HepG2 (cell line): ENCODE results near the gene SMIM21.

Experiments
- BCL6 ChIP-seq: IDR thresholded peaks from 2 replicates; pipeline ENCODE4 v1.6.1; 2016; ENCODE audit warnings: missing genetic modification reagents, missing compliant biosample characterization
- BHLHE40 ChIP-seq: IDR thresholded peaks from 2 replicates; pipeline ENCODE4 v1.6.1; 2011; ENCODE audit warnings: low read length, improper control_type of control experiment
- CBX2 ChIP-seq, 2 experiments: fragments of 200-600 bp in 1 of 2; sonication (generic); formaldehyde crosslinking in 1 of 2; IDR thresholded peaks; 2 replicates each; pipeline versions ENCODE4 v1.7.0 to v1.8.1; 2018 to 2022; ENCODE audit warnings: low read depth in 2 of 2, low read length in 1 of 2, mild to moderate bottlenecking in 1 of 2, missing genetic modification reagents in 1 of 2
- FOSL2 ChIP-seq: sonication (generic); formaldehyde crosslinking; IDR thresholded peaks from 2 replicates; pipeline ENCODE4 v1.4.0; 2020; ENCODE audit warnings: missing genetic modification reagents
- POLR2A ChIP-seq, 2 experiments: IDR thresholded peaks; 2 replicates each; pipeline ENCODE4 v1.6.1; 2011; ENCODE audit warnings: low read depth in 2 of 2, low read length in 2 of 2, mild to moderate bottlenecking in 1 of 2, moderate library complexity in 1 of 2; ENCODE audit not compliant: insufficient read depth in 1 of 2
- REPIN1 ChIP-seq: sonication (generic); formaldehyde crosslinking; IDR thresholded peaks from 2 replicates; pipeline ENCODE4 v1.8.0; 2022; ENCODE audit warnings: missing genetic modification reagents, low read depth, mild to moderate bottlenecking, borderline replicate concordance
- SMYD3 ChIP-seq: sonication (generic); formaldehyde crosslinking; IDR thresholded peaks from 2 replicates; pipeline ENCODE4 v1.8.1; 2023; ENCODE audit warnings: mild to moderate bottlenecking, missing genetic modification reagents
- U2AF1 ChIP-seq: fragments of 200-400 bp; formaldehyde crosslinking; optimal IDR thresholded peaks from 2 replicates; pipeline ENCODE3; 2017; ENCODE audit warnings: mild to moderate bottlenecking, low read depth, low read length
- ZNF460 ChIP-seq: sonication (generic); formaldehyde crosslinking; IDR thresholded peaks from 2 replicates; pipeline ENCODE4 v1.5.1; 2020; ENCODE audit warnings: missing genetic modification reagents, mild to moderate bottlenecking, borderline replicate concordance
- ZNF549 ChIP-seq: sonication (generic); formaldehyde crosslinking; IDR thresholded peaks from 2 replicates; pipeline ENCODE4 v1.5.0; 2020; ENCODE audit warnings: missing genetic modification reagents
- ZNF777 ChIP-seq: sonication (generic); formaldehyde crosslinking; IDR thresholded peaks from 2 replicates; pipeline ENCODE4 v1.4.0; 2020; ENCODE audit warnings: missing genetic modification reagents
- TF ChIP-seq, protein P1 (sequence below): sonication (generic); formaldehyde crosslinking; IDR thresholded peaks from 2 replicates; pipeline ENCODE4 v1.5.0; 2020; ENCODE audit warnings: mild to moderate bottlenecking, missing genetic modification reagents, moderate library complexity
- TF ChIP-seq, protein P2 (sequence below): sonication (generic); IDR thresholded peaks from 2 replicates; pipeline ENCODE4 v1.6.1; 2016; ENCODE audit warnings: low read depth, borderline replicate concordance

DNA sequence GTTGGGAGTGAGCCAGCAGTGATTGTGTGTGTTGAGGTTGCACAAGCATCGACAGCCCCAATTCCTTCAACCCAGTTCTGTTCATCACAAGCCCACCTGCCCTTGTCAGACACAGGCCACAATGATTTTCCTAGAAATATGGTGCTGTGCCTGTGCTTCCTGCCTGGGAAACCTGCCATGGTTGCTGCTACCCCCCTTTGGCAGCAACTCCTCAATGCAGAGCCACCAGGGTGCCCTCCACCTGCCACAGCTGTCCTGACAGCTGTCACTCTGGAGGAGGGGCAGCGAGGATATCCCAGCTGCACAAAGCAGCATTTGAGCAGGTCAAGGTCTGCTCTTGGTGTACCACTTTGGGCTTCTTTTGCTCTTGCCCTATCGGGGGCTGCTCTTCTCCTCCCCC lies 27.1 kb downstream of the SMIM21 start:
- TF ChIP-seq, protein P1, sequence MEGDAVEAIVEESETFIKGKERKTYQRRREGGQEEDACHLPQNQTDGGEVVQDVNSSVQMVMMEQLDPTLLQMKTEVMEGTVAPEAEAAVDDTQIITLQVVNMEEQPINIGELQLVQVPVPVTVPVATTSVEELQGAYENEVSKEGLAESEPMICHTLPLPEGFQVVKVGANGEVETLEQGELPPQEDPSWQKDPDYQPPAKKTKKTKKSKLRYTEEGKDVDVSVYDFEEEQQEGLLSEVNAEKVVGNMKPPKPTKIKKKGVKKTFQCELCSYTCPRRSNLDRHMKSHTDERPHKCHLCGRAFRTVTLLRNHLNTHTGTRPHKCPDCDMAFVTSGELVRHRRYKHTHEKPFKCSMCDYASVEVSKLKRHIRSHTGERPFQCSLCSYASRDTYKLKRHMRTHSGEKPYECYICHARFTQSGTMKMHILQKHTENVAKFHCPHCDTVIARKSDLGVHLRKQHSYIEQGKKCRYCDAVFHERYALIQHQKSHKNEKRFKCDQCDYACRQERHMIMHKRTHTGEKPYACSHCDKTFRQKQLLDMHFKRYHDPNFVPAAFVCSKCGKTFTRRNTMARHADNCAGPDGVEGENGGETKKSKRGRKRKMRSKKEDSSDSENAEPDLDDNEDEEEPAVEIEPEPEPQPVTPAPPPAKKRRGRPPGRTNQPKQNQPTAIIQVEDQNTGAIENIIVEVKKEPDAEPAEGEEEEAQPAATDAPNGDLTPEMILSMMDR (CRISPR knock-in tag) = no peak
- no peak for TF ChIP-seq BCL6 (CRISPR knock-in tag)
- no peak for TF ChIP-seq BHLHE40
- no peak for TF ChIP-seq ZNF777 (CRISPR knock-in tag)
- TF ChIP-seq, protein P2, sequence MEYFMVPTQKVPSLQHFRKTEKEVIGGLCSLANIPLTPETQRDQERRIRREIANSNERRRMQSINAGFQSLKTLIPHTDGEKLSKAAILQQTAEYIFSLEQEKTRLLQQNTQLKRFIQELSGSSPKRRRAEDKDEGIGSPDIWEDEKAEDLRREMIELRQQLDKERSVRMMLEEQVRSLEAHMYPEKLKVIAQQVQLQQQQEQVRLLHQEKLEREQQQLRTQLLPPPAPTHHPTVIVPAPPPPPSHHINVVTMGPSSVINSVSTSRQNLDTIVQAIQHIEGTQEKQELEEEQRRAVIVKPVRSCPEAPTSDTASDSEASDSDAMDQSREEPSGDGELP = no peak
- no peak for TF ChIP-seq FOSL2
- no peak for TF ChIP-seq REPIN1 (CRISPR knock-in tag)
- TF ChIP-seq POLR2A (IDR thresholded peaks at IDR 0.05; ENCODE audit: insufficient read depth in 1 of 2, low read depth in 2 of 2, low read length in 2 of 2) = no peak
- TF ChIP-seq SMYD3 (CRISPR knock-in tag) = no peak
- TF ChIP-seq ZNF549 (CRISPR knock-in tag) = no peak
- no peak for TF ChIP-seq U2AF1
- no peak for TF ChIP-seq CBX2 (IDR thresholded peaks at IDR 0.05; ENCODE audit: low read depth, low read length)
- TF ChIP-seq CBX2 (CRISPR knock-in tag; IDR thresholded peaks at IDR 0.05; ENCODE audit: low read depth) = no peak
- TF ChIP-seq ZNF460 (CRISPR knock-in tag) = no peak
